Measurements from ENCODE around the gene PILRB. TPM values are rescaled to one million over a fixed set of nuclear protein-coding genes. Genes with fewer than 3 reads are reported as not detected.

The PILRB gene
- total RNA-seq, 1 experiment from 2014 or later = 119 TPM

- no TSS peak for BruUV-seq (replicated peaks)
- Histone ChIP-seq H3K9me2 (ENCODE audit: insufficient read depth) (no peaks in the 10 kb centered on the region), H3K27ac (no peak overlapping the region)
Observed at GRCh38 chr7:100374601-100375000, 16.7 kb downstream of the PILRB start.

DNA sequence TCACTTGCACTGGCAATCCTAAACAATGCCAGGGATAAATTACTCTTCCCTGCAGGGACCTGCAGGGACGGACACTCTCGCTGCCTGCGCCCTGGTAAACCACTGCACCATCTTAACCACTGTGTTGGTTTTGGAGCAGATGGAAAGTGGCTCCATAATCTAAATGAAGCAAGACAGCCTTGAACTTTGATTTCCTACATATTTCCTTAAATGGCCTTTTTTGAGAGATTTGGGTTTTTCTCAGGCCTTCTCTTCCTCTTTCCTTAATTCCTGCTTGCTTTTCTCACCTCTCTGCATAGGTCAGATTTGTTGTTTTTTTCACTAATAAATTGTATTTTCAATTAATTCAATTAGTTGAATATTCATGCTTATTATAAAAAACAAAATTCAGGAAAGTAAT, 18.1 kb downstream of the PILRB start:
- ChIA-PET CTCF (no interaction called here), POLR2A (ENCODE audit: unreplicated experiment) (no interaction called here)
- H3K79me2 ChIP-seq (ENCODE audit: low read depth) = no peaks in the 10 kb centered on the region
- no peak overlapping the region for H3K27ac ChIP-seq
- no TSS peak for BruUV-seq (replicated peaks)
- no peak for TF ChIP-seq EZH2 (IDR thresholded peaks at IDR 0.05; ENCODE audit: low read depth)
- TF ChIP-seq CTCF (conservative IDR thresholded peaks at IDR 0.05) = no peak
- no peaks in the 10 kb centered on the region for H4K20me1 ChIP-seq (ENCODE audit: insufficient read depth)
- H3K4me2 ChIP-seq = no peak overlapping the region
- H3K27me3 ChIP-seq (ENCODE audit: insufficient read depth, low read depth) = no peaks in the 10 kb centered on the region
- 0 out of 2 replicates have a peak, but pooled peaks cover 5% of the 10 kb centered on the region for H3F3A ChIP-seq (ENCODE audit: insufficient read depth, low read depth)
- no peaks in the 10 kb centered on the region for H3K9me2 ChIP-seq (ENCODE audit: insufficient read depth)
- H3K4me3 ChIP-seq = no peak overlapping the region
- H3K4me1 ChIP-seq (replicated peaks; ENCODE audit: insufficient read depth) = no peaks in the 10 kb centered on the region
- H2AFZ ChIP-seq = no peak overlapping the region
- no peak for DNase-seq
- intact Hi-C loops (cut with micrococcal nuclease; ENCODE audit: unreplicated experiment) = no loop called here
- H3K9me3 ChIP-seq (ENCODE audit: insufficient read depth, low read depth) = no peaks in the 10 kb centered on the region
- H3K36me3 ChIP-seq (ENCODE audit: low read depth) = no peaks in the 10 kb centered on the region

More at GRCh38 chr7:100374601-100375000, 16.7 kb downstream of the PILRB start:
- H4K20me1 ChIP-seq (ENCODE audit: insufficient read depth) = no peaks in the 10 kb centered on the region
- 0 out of 2 replicates have a peak, but pooled peaks cover 5% of the 10 kb centered on the region for H3F3A ChIP-seq (ENCODE audit: insufficient read depth, low read depth)
- H3K27me3 ChIP-seq (ENCODE audit: insufficient read depth, low read depth) = no peaks in the 10 kb centered on the region
- no peaks in the 10 kb centered on the region for H3K4me1 ChIP-seq (replicated peaks; ENCODE audit: insufficient read depth)
- intact Hi-C loops (cut with micrococcal nuclease; ENCODE audit: unreplicated experiment) = no loop called here
- H2AFZ ChIP-seq = no peak overlapping the region
- no peak overlapping the region for H3K4me2 ChIP-seq
- no peak overlapping the region for H3K4me3 ChIP-seq
- ChIA-PET POLR2A (ENCODE audit: unreplicated experiment) (no interaction called here), CTCF (no interaction called here)
- H3K79me2 ChIP-seq (ENCODE audit: low read depth) = no peaks in the 10 kb centered on the region
- TF ChIP-seq CTCF (conservative IDR thresholded peaks at IDR 0.05) (no peak), EZH2 (IDR thresholded peaks at IDR 0.05; ENCODE audit: low read depth) (no peak)
- no peak for DNase-seq
- no peaks in the 10 kb centered on the region for H3K9me3 ChIP-seq (ENCODE audit: insufficient read depth, low read depth)
- no peaks in the 10 kb centered on the region for H3K36me3 ChIP-seq (ENCODE audit: low read depth)

DNA sequence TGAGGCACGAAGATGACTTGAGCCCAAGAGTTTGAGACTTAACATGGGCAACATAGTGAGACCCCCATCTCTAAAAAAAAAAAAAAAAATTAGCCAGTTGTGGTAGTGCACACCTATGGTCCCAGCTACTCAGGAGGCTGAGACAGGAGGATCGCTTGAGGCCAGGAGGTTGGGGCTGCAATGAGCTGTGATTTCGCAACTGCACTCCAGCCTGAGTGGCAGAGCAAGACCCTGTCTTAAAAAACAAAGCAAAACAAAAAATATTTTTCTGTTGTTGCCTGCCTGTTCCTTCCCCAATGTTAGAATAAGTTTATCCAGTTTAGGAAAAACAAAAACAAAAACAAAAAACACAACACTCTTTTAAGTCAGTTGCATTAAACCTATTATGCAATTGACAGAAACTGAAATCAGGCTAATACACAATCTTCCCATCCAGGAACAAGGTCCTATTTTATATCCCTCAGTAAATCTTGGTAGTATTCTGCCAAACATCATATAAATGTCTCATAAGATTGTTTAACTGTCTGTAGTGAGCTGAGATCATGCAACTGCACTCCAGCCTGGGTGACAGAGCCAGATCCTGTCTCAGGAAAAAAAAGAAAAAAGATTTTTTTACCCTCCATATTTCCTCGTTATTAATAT, 20.3 kb downstream of the PILRB start:
- 0 out of 2 replicates have a peak, but pooled peaks cover 5% of the 10 kb centered on the region for H3F3A ChIP-seq (ENCODE audit: insufficient read depth, low read depth)
- ChIA-PET POLR2A (ENCODE audit: unreplicated experiment) (no interaction called here), CTCF (no interaction called here)
- no peaks in the 10 kb centered on the region for H3K4me1 ChIP-seq (replicated peaks; ENCODE audit: insufficient read depth)
- no peak overlapping the region for H3K4me2 ChIP-seq
- H3K27ac ChIP-seq = no peak overlapping the region
- H3K9me2 ChIP-seq (ENCODE audit: insufficient read depth) = no peaks in the 10 kb centered on the region
- H3K4me3 ChIP-seq = no peak overlapping the region
- no TSS peak for BruUV-seq (replicated peaks)
- no peaks in the 10 kb centered on the region for H3K27me3 ChIP-seq (ENCODE audit: insufficient read depth, low read depth)
- H4K20me1 ChIP-seq (ENCODE audit: insufficient read depth) = no peaks in the 10 kb centered on the region
- no peaks in the 10 kb centered on the region for H3K9me3 ChIP-seq (ENCODE audit: insufficient read depth, low read depth)
- no peak for TF ChIP-seq EZH2 (IDR thresholded peaks at IDR 0.05; ENCODE audit: low read depth)
- no peak for TF ChIP-seq CTCF (conservative IDR thresholded peaks at IDR 0.05)
- H3K79me2 ChIP-seq (ENCODE audit: low read depth) = no peaks in the 10 kb centered on the region
- no peak for DNase-seq
- H3K36me3 ChIP-seq (ENCODE audit: low read depth) = no peaks in the 10 kb centered on the region
- intact Hi-C loops (cut with micrococcal nuclease; ENCODE audit: unreplicated experiment) = no loop called here
- no peak overlapping the region for H2AFZ ChIP-seq
